Transverse colon (tissue), 3 donors: Measurements from ENCODE around the gene CXCL12.

Experiments used
- CTCF ChIP-seq, 5 experiments: fragments of 200-600 bp in 3 of 5; fragments of 450-650 bp in 2 of 5; sonication (generic) in 3 of 5; IDR thresholded peaks; 1 replicate in 2 of 5; 2 replicates in 3 of 5; pipeline ENCODE4 v1.5.1; 2016 to 2017; ENCODE audit warnings: antibody characterized with exemption in 5 of 5, inconsistent platforms in 3 of 5, mild to moderate bottlenecking in 2 of 5, moderate library complexity in 1 of 5
- POLR2A ChIP-seq: fragments of 450-650 bp; IDR thresholded peaks from one replicate; pipeline ENCODE4 v1.6.1; 2016; ENCODE audit warnings: antibody characterized with exemption, mild to moderate bottlenecking, moderate library complexity

GRCh38 chr10:44369854-44370253, 15.0 kb downstream of the CXCL12 start:
- TF ChIP-seq CTCF (IDR thresholded peaks at IDR 0.05) (no peak), POLR2A (no peak)
